Mesodermal cell (in vitro differentiated cells): ENCODE data around the gene GPR107.

ENCODE experiments used
- H3K27ac ChIP-seq: 2 replicates; pipeline ENCODE4 v1.7.0; 2013; ENCODE audit warnings: mild to moderate bottlenecking, low read depth, low read length, moderate library complexity; ENCODE audit not compliant: severe bottlenecking
- H3K36me3 ChIP-seq: 2 replicates; pipeline ENCODE4 v1.7.1; 2013; ENCODE audit warnings: mild to moderate bottlenecking, low read length, moderate library complexity; ENCODE audit not compliant: control insufficient read depth, insufficient read depth
- H3K4me1 ChIP-seq: one replicate; pipeline ENCODE4 v1.7.1; 2013; ENCODE audit warnings: mild to moderate bottlenecking, low read length; ENCODE audit not compliant: insufficient read depth, control insufficient read depth, poor library complexity, severe bottlenecking
- H3K4me3 ChIP-seq: 2 replicates; pipeline ENCODE4 v1.7.0; 2013; ENCODE audit warnings: low read length, control low read depth, mild to moderate bottlenecking; ENCODE audit not compliant: insufficient read depth, poor library complexity, severe bottlenecking; ENCODE audit errors: extremely low read depth
- H3K9me3 ChIP-seq: 2 replicates; pipeline ENCODE4 v1.7.1; 2013; ENCODE audit warnings: mild to moderate bottlenecking, low read length, moderate library complexity; ENCODE audit not compliant: control insufficient read depth
- WGBS, 2 experiments: methylation state at CpG; one replicate each; pipeline ENCODE4 v1.1.5; 2013; ENCODE audit warnings: missing lambda C conversion rate in 2 of 2; ENCODE audit not compliant: insufficient coverage in 2 of 2; 5-methylcytosine and 5-hydroxymethylcytosine counted together

The GPR107 gene

GRCh38 chr9:130028493-130029222 lies 25.0 kb upstream of the GPR107 start:
- 92 to 95% methylated on average over 2 to 4 of the region's 6 CpGs for WGBS, 2 experiments
- H3K27ac ChIP-seq = no peak overlapping the region
- no peaks in the 10 kb centered on the region for H3K4me1 ChIP-seq
- H3K4me3 ChIP-seq = no peak overlapping the region
- H3K36me3 ChIP-seq = peaks cover 9% of the 10 kb centered on the region
- H3K9me3 ChIP-seq = no peaks in the 10 kb centered on the region

- H3K9me3 ChIP-seq = no peaks in the 10 kb centered on the region
- no peak overlapping the region for H3K27ac ChIP-seq
- H3K4me3 ChIP-seq = no peak overlapping the region
- no peaks in the 10 kb centered on the region for H3K4me1 ChIP-seq
- 92 to 93% methylated on average over 5 to 6 of the region's 10 CpGs for WGBS, 2 experiments
- H3K36me3 ChIP-seq = peaks cover 9% of the 10 kb centered on the region
These were observed 24.3 kb upstream of the GPR107 start for GRCh38 chr9:130029223-130029973.

- WGBS, 2 experiments = no CpG with 5 or more reads among the region's 3 CpGs
- no peak overlapping the region for H3K27ac ChIP-seq
- peaks cover 15% of the 10 kb centered on the region for H3K36me3 ChIP-seq
- no peak overlapping the region for H3K4me3 ChIP-seq
- no peaks in the 10 kb centered on the region for H3K4me1 ChIP-seq
- no peaks in the 10 kb centered on the region for H3K9me3 ChIP-seq
These were observed 23.0 kb upstream of the GPR107 start for GRCh38 chr9:130030651-130031127.

GRCh38 chr9:130034570-130034969 lies 19.1 kb upstream of the GPR107 start:
- no peak overlapping the region for H3K27ac ChIP-seq
- H3K4me3 ChIP-seq = no peak overlapping the region
- peaks cover 9% of the 10 kb centered on the region for H3K36me3 ChIP-seq
- no peaks in the 10 kb centered on the region for H3K9me3 ChIP-seq
- H3K4me1 ChIP-seq = no peaks in the 10 kb centered on the region
- 100% methylated on average over 1 of the region's 1 CpG; no CpG with 5 or more reads in 1 of the 2 experiments for WGBS, 2 experiments

- no peak overlapping the region for H3K27ac ChIP-seq
- H3K4me1 ChIP-seq = no peaks in the 10 kb centered on the region
- H3K9me3 ChIP-seq = no peaks in the 10 kb centered on the region
- H3K36me3 ChIP-seq = peaks cover 9% of the 10 kb centered on the region
- H3K4me3 ChIP-seq = no peak overlapping the region
These were observed 17.6 kb upstream of the GPR107 start for GRCh38 chr9:130036099-130036498.

GRCh38 chr9:130039528-130040147 lies 14.1 kb upstream of the GPR107 start:
- Histone ChIP-seq H3K36me3 (peaks cover 7% of the 10 kb centered on the region), H3K4me1 (peaks cover 7% of the 10 kb centered on the region), H3K4me3 (no peak overlapping the region), H3K27ac (no peak overlapping the region), H3K9me3 (no peaks in the 10 kb centered on the region)
- 95 to 96% methylated on average over 5 to 6 of the region's 6 CpGs for WGBS, 2 experiments

- Histone ChIP-seq H3K27ac (no peak overlapping the region), H3K9me3 (no peaks in the 10 kb centered on the region), H3K4me3 (peak overlapping the region; percentile 92), H3K4me1 (peaks cover 20% of the 10 kb centered on the region), H3K36me3 (no peaks in the 10 kb centered on the region)
- WGBS, 2 experiments = 96 to 100% methylated on average over 4 to 5 of the region's 7 CpGs
These were observed 12.6 kb upstream of the GPR107 start for GRCh38 chr9:130040984-130041647.

- H3K4me1 ChIP-seq = peaks cover 21% of the 10 kb centered on the region
- 0% methylated on average over 28 to 30 of the region's 31 CpGs for WGBS, 2 experiments
- H3K27ac ChIP-seq = peak overlapping the region; percentile 72
- H3K36me3 ChIP-seq = no peaks in the 10 kb centered on the region
- H3K9me3 ChIP-seq = no peaks in the 10 kb centered on the region
- H3K4me3 ChIP-seq = peak overlapping the region; percentile 92
These were observed 11.9 kb upstream of the GPR107 start for GRCh38 chr9:130041648-130042405.

GRCh38 chr9:130042406-130042884 lies 11.3 kb upstream of the GPR107 start:
- Histone ChIP-seq H3K9me3 (no peaks in the 10 kb centered on the region), H3K36me3 (no peaks in the 10 kb centered on the region), H3K4me1 (peaks cover 21% of the 10 kb centered on the region), H3K4me3 (peak overlapping the region; percentile 92), H3K27ac (peak overlapping the region; percentile 72)
- WGBS, 2 experiments = 0% methylated on average over 42 to 60 of the region's 68 CpGs
